Activated naive CD4-positive, alpha-beta T cell treated with anti-CD3 and anti-CD28 coated beads, Interleukin-2, amount 50 U/mL, for 72 hours (primary cell): ENCODE data around the gene SNAPC3. TPM values are rescaled to one million over a fixed set of nuclear protein-coding genes. Genes with fewer than 3 reads are reported as not detected.

Source experiments
- ATAC-seq, 2 donors: fragments of 150-1000 bp; cut with Tn5 transposase; 2 replicates each; pipeline ENCODE4 v1.10.0; 2021; ENCODE audit warnings: mild to moderate bottlenecking in 2 of 2, moderate library complexity in 2 of 2
- DNase-seq, 2 donors: peaks; one replicate each; pipeline ENCODE4 v3.0.0; 2021 to 2022; ENCODE audit warnings: low spot score in 2 of 2
- H3K27ac Mint-ChIP-seq, 2 donors: one replicate each; pipeline ENCODE4 v1.8.0; 2022; ENCODE audit warnings: mild to moderate bottlenecking in 2 of 2, mixed read lengths in 2 of 2
- H3K36me3 Mint-ChIP-seq, 2 donors: one replicate each; pipeline ENCODE4 v1.8.0; 2022; ENCODE audit warnings: mixed read lengths in 2 of 2
- H3K9me3 Mint-ChIP-seq, 2 donors: one replicate each; pipeline ENCODE4 v1.8.0; 2022; ENCODE audit warnings: mixed read lengths in 2 of 2
- total RNA-seq, 2 donors: library from RNA; stranded (reverse); gene quantifications; one replicate each; pipeline ENCODE4 v1.2.3, GENCODE V29; 2022

Gene SNAPC3
- total RNA-seq, 2 donors from 2014 or later = 23.8 to 35.9 TPM

DNA sequence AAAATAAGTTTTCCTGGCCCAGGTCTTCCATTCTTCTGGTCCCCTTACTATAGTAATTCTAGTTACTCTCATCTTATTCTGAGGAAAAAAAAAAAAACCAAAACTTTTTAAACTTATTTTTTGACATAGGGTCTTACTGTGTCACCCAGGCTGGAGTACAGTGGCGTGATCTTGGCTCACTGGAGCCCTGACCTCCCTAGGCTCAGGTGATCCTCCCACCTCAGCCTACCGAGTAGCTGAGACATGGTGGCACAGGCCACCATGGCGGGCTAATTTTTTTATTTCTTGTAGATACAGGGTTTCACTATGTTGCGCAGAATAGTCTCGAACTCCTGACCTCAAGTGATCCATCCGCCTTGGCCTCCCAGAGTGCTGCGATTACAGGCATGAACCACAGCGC, 38.4 kb downstream of the SNAPC3 start:
- Mint-ChIP-seq H3K27ac (no peak overlapping the region), H3K36me3 (peaks cover 0 to 13% of the 10 kb centered on the region in 2 donors), H3K9me3 (no peaks in the 10 kb centered on the region)
- ATAC-seq (no peak), DNase-seq (no peak)

DNA sequence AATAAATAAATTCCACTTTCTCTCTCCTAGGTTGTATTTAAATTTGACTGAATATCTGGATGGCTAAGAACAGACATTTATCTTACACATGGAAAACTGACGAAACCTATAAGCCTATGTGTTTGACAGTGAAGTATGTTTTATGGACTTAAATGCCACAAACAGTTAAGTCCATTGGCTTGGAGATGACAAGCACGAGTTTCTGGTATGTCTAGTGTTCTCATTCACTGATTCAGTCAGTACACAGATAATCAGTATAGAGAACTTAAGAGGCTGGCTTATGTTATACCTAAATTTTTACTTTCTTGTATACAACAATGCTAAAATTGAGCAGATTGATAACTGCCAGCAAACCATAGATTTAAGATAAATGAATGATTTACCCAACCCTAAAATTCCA, 38.9 kb downstream of the SNAPC3 start:
- peak overlapping the region in 1 of 2 donors; percentile 87 for H3K27ac Mint-ChIP-seq
- no peak for DNase-seq
- no peaks in the 10 kb centered on the region for H3K9me3 Mint-ChIP-seq
- no peak for ATAC-seq
- peaks cover under 1 to 18% of the 10 kb centered on the region in 2 donors for H3K36me3 Mint-ChIP-seq

- no peaks in the 10 kb centered on the region for H3K9me3 Mint-ChIP-seq
- DNase-seq (no peak), ATAC-seq (no peak)
- peaks cover 4 to 30% of the 10 kb centered on the region in 2 donors for H3K36me3 Mint-ChIP-seq
- H3K27ac Mint-ChIP-seq = no peak overlapping the region
Measured at GRCh38 chr9:15468145-15468544, 45.5 kb downstream of the SNAPC3 start.

DNA sequence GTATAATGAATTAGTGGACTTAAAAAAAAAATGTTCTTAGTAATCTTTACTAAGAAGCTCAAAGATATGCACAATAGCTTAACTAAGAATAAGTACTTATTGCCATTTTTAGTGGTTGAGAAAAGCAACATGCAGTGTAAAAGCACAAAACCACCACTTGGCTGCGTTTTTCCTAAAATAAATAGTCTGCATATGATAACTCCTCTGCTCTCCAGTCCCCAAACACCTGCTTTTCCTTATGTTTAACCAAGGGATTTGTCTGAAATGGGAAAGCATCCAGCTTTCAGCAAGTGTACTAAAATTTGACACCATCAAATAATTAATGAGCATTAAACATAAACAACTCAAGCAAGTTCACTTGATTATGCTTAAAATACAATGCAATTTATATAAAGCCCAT, 46.7 kb downstream of the SNAPC3 start:
- H3K36me3 Mint-ChIP-seq = peaks cover 10 to 30% of the 10 kb centered on the region in 2 donors
- ATAC-seq (no peak), DNase-seq (no peak)
- no peaks in the 10 kb centered on the region for H3K9me3 Mint-ChIP-seq
- no peak overlapping the region for H3K27ac Mint-ChIP-seq

- Mint-ChIP-seq H3K9me3 (no peaks in the 10 kb centered on the region), H3K27ac (no peak overlapping the region), H3K36me3 (peaks cover 10 to 30% of the 10 kb centered on the region in 2 donors)
- DNase-seq (no peak), ATAC-seq (no peak)
Measured at GRCh38 chr9:15469862-15470261, 47.2 kb downstream of the SNAPC3 start.

- DNase-seq (no peak), ATAC-seq (no peak)
- H3K27ac Mint-ChIP-seq = no peak overlapping the region
- no peaks in the 10 kb centered on the region for H3K9me3 Mint-ChIP-seq
- H3K36me3 Mint-ChIP-seq = peaks cover 5 to 6% of the 10 kb centered on the region in 2 donors
Measured at GRCh38 chr9:15475923-15476536, 53.4 kb downstream of the SNAPC3 start.

DNA sequence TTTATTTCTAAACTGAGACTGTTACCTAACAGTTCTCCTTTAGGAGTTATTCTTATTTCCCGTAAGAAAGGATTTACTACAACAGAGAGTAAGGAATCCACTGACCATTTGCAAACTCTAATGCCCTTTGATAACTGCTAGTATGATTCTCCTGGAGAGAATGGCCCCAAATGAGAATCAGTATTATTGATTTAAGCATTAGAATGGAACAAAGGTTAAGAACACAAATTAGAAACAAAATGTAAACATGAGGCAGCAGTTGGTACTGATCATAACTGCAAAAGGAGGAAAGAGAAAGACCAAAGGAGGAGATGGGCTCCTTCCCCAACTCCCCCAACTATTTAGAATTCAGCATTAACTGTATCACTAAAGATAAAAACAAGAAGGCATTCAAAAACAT, 57.4 kb downstream of the SNAPC3 start:
- Mint-ChIP-seq H3K9me3 (no peaks in the 10 kb centered on the region), H3K27ac (no peak overlapping the region), H3K36me3 (peaks cover 0 to 5% of the 10 kb centered on the region in 2 donors)
- no peak for ATAC-seq
- DNase-seq = no peak

DNA sequence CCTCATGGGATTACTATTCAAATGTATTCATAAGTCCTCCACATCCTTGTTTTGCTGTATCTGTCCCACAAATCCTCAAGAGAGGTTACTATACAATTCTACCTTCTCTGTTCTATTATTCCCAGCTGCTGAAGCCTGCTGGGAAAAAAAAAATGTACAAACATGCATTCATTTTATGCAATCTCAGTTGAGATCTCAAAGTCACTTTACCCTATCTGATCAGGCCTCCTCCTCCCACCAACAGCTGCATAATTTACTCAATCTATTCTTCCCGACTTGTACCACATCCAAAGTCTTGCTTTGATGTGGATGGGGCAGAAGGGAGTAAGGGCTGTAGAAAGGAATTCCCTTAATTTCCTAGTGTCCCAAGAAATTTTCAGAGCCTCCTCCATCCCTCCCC, 59.5 kb downstream of the SNAPC3 start:
- Mint-ChIP-seq H3K36me3 (peaks cover 0 to 12% of the 10 kb centered on the region in 2 donors), H3K27ac (peak overlapping the region in 1 of 2 donors; percentile 24), H3K9me3 (no peaks in the 10 kb centered on the region)
- ATAC-seq (no peak), DNase-seq (no peak)

- H3K27ac Mint-ChIP-seq = no peak overlapping the region
- ATAC-seq (peak in 1 of 2 donors; percentile 81), DNase-seq (no peak)
- peaks cover 0 to 14% of the 10 kb centered on the region in 2 donors for H3K36me3 Mint-ChIP-seq
- no peaks in the 10 kb centered on the region for H3K9me3 Mint-ChIP-seq
Measured at GRCh38 chr9:15484802-15485201, 62.1 kb downstream of the SNAPC3 start.

GRCh38 chr9:15485836-15486666, 63.4 kb downstream of the SNAPC3 start:
- Mint-ChIP-seq H3K36me3 (peaks cover 0 to 22% of the 10 kb centered on the region in 2 donors), H3K9me3 (no peaks in the 10 kb centered on the region), H3K27ac (no peak overlapping the region)
- ATAC-seq = peak in 1 of 2 donors; percentile 35
- no peak for DNase-seq

DNA sequence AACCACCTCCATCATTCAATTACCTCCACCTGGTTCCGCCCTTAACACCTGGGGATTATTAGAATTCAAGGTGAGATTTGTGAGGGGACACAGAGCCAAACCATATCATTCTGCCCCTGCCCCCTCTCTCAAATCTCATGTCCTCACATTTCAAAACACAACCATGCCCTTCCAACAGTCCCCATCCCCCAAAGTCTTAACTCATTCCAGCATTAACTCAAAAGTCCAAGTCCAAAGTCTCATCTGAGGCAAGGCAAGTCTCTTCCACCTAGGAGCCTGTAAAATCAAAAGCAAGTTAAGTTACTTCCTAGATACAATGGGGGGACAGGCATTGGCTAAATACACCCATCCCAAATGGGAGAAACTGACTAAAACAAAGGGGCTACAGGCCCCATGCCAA, 69.3 kb downstream of the SNAPC3 start:
- peaks cover 4 to 8% of the 10 kb centered on the region in 2 donors for H3K9me3 Mint-ChIP-seq
- peaks cover 8 to 42% of the 10 kb centered on the region in 2 donors for H3K36me3 Mint-ChIP-seq
- peak overlapping the region in 1 of 2 donors; percentile 92 for H3K27ac Mint-ChIP-seq
- ATAC-seq = no peak
- DNase-seq = no peak

DNA sequence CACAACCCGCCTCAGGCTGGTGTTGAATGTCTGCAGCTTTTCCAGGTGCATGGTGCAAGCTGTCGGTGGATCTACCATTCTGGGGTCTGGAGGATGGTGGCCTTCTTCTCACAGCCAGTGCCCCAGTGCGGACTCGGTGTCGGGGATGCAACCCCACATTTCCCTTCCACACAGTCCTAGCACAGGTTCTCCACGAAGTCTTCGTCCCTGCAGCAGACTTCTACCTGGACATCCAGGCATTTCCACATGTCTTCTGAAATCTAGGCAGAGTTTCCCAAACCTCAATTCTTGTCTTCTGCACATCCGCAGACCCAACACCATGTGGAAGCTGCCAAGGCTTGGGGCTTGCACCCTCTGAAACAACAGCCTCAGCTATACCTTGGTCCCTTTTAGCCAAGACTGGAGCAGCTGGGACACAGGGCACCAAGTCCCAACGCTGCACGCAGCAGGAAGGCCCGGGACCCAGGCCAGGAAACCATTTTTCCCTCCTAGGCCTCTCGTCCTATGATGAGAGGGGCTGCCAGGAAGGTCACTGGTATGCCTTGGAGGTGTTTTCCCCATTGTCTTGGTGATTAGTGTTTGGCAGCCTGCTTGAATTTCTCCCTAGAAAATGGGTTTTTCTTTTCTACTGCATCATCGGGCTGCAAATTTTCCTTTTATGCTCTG, 69.9 kb downstream of the SNAPC3 start:
- Mint-ChIP-seq H3K27ac (peak overlapping the region in 1 of 2 donors; percentile 10), H3K36me3 (peaks cover 8 to 47% of the 10 kb centered on the region in 2 donors), H3K9me3 (peaks cover 4 to 8% of the 10 kb centered on the region in 2 donors)
- no peak for ATAC-seq
- no peak for DNase-seq

DNA sequence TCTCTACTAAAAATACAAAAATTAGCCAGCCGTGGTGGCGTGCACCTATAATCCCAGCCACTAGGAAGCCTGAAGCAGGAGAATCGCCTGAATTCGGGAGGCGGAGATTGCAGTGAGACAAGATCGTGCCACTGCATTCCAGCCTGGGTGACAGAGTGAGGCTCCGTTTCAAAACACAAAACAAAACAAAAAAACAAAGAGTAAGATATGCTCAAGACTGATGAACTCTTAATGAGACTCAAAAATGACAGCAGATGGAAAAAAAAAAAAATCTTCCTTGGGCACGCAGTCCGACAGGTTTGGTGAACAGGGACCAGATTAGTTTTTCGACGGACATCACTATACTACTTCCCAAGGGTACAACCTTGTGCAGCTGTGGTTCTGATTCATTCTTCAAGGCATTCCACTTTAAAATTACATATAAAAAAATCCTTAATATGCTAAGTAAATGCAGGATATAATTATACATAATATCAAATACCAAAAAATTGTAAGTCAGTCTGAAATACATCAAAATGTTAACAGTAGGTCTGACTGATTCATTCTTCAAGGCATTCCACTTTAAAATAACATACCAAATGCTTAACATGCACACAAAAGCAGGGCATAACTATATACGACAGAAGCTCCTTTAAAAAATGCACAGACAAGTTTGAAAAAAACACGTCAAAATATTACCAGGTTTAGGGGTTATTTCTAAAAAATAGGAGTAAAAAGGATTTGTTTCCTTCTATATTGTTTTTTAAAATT, 75.7 kb downstream of the SNAPC3 start:
- H3K9me3 Mint-ChIP-seq = peaks cover 0 to 2% of the 10 kb centered on the region in 2 donors
- DNase-seq (no peak), ATAC-seq (no peak)
- no peak overlapping the region for H3K27ac Mint-ChIP-seq
- peaks cover 7 to 43% of the 10 kb centered on the region in 2 donors for H3K36me3 Mint-ChIP-seq

GRCh38 chr9:15499139-15499538, 76.5 kb downstream of the SNAPC3 start:
- ATAC-seq (no peak), DNase-seq (no peak)
- Mint-ChIP-seq H3K36me3 (peaks cover 5 to 46% of the 10 kb centered on the region in 2 donors), H3K27ac (peak overlapping the region; percentile 59 to 86), H3K9me3 (no peaks in the 10 kb centered on the region)

- no peaks in the 10 kb centered on the region for H3K9me3 Mint-ChIP-seq
- peaks cover 11 to 45% of the 10 kb centered on the region in 2 donors for H3K36me3 Mint-ChIP-seq
- DNase-seq (no peak), ATAC-seq (no peak)
- H3K27ac Mint-ChIP-seq = peak overlapping the region; percentile 3 to 70
Measured at GRCh38 chr9:15501179-15501578, 78.5 kb downstream of the SNAPC3 start.

- Mint-ChIP-seq H3K9me3 (no peaks in the 10 kb centered on the region), H3K36me3 (peaks cover 17 to 51% of the 10 kb centered on the region in 2 donors), H3K27ac (peak overlapping the region in 1 of 2 donors; percentile 19)
- DNase-seq (no peak), ATAC-seq (peak in 1 of 2 donors; percentile 22)
Measured at GRCh38 chr9:15501803-15502202, 79.1 kb downstream of the SNAPC3 start.
